ENCODE data around the gene ZHX3. TPM values are rescaled to one million over a fixed set of nuclear protein-coding genes. Genes with fewer than 3 reads are reported as not detected.

ZHX3 gene
- polyA plus RNA-seq, 3 donors = 0.58 to 3.2 (median 1.1) TPM

- H3K9ac ChIP-seq (ENCODE audit: insufficient read depth, low read length, poor library complexity, severe bottlenecking) = no peak overlapping the region
- H2AFZ ChIP-seq (ENCODE audit: insufficient read depth, low read depth, low read length, poor library complexity, severe bottlenecking) = no peak overlapping the region
- H3K79me2 ChIP-seq (ENCODE audit: insufficient read depth, low read length) = no peaks in the 10 kb centered on the region
- no peak overlapping the region for H3K27ac ChIP-seq (ENCODE audit: low read depth in 1 of 2, low read length in 2 of 2)
- no peak overlapping the region for H3K4me3 ChIP-seq (replicated peaks in 1 of 3; ENCODE audit: low read depth in 2 of 3, low read length in 3 of 3)
- H3K36me3 ChIP-seq (replicated peaks in 1 of 2; ENCODE audit: control insufficient read depth in 1 of 2, insufficient read depth in 2 of 2, low read length in 2 of 2) = peaks cover 0 to 7% of the 10 kb centered on the region in 2 donors
- H3K4me2 ChIP-seq (replicated peaks; ENCODE audit: extremely low read depth, low read length, poor library complexity, severe bottlenecking) = no peak overlapping the region
- Mint-ChIP-seq H3K27me3 (ENCODE audit: low read depth in 3 of 3) (peaks cover 0 to 9% (median 7%) of the 10 kb centered on the region in 3 donors), H3K9me3 (no peaks in the 10 kb centered on the region), H3K36me3 (peaks cover 12 to 35% of the 10 kb centered on the region in 2 donors), H3K4me3 (no peak overlapping the region), H3K27ac (no peak overlapping the region), H3K4me1 (no peaks in the 10 kb centered on the region)
- no peaks in the 10 kb centered on the region for H3K4me1 ChIP-seq (ENCODE audit: control insufficient read depth in 1 of 2, insufficient read depth in 2 of 2, low read length in 2 of 2)
- intact Hi-C loops (cut with micrococcal nuclease) = no loop called here
- 94% methylated on average over 4 of the region's 10 CpGs for WGBS (ENCODE audit: insufficient coverage)
- no peaks in the 10 kb centered on the region for H4K20me1 ChIP-seq (ENCODE audit: insufficient read depth, low read length)
- no peaks in the 10 kb centered on the region for H3K9me3 ChIP-seq (replicated peaks in 1 of 2; ENCODE audit: control insufficient read depth in 1 of 2, insufficient read depth in 1 of 2, low read length in 2 of 2)
- no peaks in the 10 kb centered on the region for H3K27me3 ChIP-seq (ENCODE audit: control insufficient read depth in 2 of 2, insufficient read depth in 2 of 2, low read length in 2 of 2)
- no peak for DNase-seq
- TF ChIP-seq, protein P1, sequence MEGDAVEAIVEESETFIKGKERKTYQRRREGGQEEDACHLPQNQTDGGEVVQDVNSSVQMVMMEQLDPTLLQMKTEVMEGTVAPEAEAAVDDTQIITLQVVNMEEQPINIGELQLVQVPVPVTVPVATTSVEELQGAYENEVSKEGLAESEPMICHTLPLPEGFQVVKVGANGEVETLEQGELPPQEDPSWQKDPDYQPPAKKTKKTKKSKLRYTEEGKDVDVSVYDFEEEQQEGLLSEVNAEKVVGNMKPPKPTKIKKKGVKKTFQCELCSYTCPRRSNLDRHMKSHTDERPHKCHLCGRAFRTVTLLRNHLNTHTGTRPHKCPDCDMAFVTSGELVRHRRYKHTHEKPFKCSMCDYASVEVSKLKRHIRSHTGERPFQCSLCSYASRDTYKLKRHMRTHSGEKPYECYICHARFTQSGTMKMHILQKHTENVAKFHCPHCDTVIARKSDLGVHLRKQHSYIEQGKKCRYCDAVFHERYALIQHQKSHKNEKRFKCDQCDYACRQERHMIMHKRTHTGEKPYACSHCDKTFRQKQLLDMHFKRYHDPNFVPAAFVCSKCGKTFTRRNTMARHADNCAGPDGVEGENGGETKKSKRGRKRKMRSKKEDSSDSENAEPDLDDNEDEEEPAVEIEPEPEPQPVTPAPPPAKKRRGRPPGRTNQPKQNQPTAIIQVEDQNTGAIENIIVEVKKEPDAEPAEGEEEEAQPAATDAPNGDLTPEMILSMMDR (IDR thresholded peaks at IDR 0.05) = no peak
These were observed 135.0 kb downstream of the ZHX3 start for GRCh38 chr20:41182296-41183212.

DNA sequence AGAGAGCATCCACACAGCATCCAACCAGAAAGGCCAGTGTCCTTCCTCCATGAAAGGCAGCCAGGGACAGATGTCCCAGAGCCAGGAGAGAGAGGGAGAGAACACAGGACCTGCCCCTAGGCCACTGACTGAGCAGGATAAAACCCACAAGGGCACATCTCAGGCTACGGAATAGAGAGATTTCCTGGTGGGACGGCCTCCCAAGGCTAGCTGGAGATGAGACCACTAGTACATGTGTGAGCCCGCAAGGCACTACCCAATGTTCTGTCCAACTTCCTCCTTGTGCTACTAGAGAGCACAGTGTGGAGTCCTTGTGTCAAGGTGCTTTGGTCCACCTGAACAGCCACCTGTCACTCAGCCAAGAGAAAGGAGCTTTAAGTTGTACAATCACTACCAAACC, 136.0 kb downstream of the ZHX3 start:
- Histone ChIP-seq H3K27me3 (ENCODE audit: control insufficient read depth in 2 of 2, insufficient read depth in 2 of 2, low read length in 2 of 2) (no peaks in the 10 kb centered on the region), H3K36me3 (replicated peaks in 1 of 2; ENCODE audit: control insufficient read depth in 1 of 2, insufficient read depth in 2 of 2, low read length in 2 of 2) (peaks cover 0 to 7% of the 10 kb centered on the region in 2 donors), H4K20me1 (ENCODE audit: insufficient read depth, low read length) (no peaks in the 10 kb centered on the region), H3K79me2 (ENCODE audit: insufficient read depth, low read length) (no peaks in the 10 kb centered on the region), H3K4me2 (replicated peaks; ENCODE audit: extremely low read depth, low read length, poor library complexity, severe bottlenecking) (no peak overlapping the region), H3K4me1 (ENCODE audit: control insufficient read depth in 1 of 2, insufficient read depth in 2 of 2, low read length in 2 of 2) (no peaks in the 10 kb centered on the region), H3K4me3 (replicated peaks in 1 of 3; ENCODE audit: low read depth in 2 of 3, low read length in 3 of 3) (no peak overlapping the region), H2AFZ (ENCODE audit: insufficient read depth, low read depth, low read length, poor library complexity, severe bottlenecking) (no peak overlapping the region), H3K9ac (ENCODE audit: insufficient read depth, low read length, poor library complexity, severe bottlenecking) (no peak overlapping the region), H3K27ac (ENCODE audit: low read depth in 1 of 2, low read length in 2 of 2) (no peak overlapping the region), H3K9me3 (replicated peaks in 1 of 2; ENCODE audit: control insufficient read depth in 1 of 2, insufficient read depth in 1 of 2, low read length in 2 of 2) (no peaks in the 10 kb centered on the region)
- no peak for DNase-seq
- intact Hi-C loops (cut with micrococcal nuclease) = no loop called here
- TF ChIP-seq, protein P1 (IDR thresholded peaks at IDR 0.05) = no peak
- peaks cover 12 to 36% of the 10 kb centered on the region in 2 donors for H3K36me3 Mint-ChIP-seq
- no peak overlapping the region for H3K4me3 Mint-ChIP-seq
- no peaks in the 10 kb centered on the region for H3K4me1 Mint-ChIP-seq
- H3K27ac Mint-ChIP-seq = no peak overlapping the region
- peaks cover 0 to 15% (median 6%) of the 10 kb centered on the region in 3 donors for H3K27me3 Mint-ChIP-seq (ENCODE audit: low read depth in 3 of 3)
- H3K9me3 Mint-ChIP-seq = no peaks in the 10 kb centered on the region
- WGBS (ENCODE audit: insufficient coverage) = no CpG with 5 or more reads among the region's 3 CpGs

Measured in CD14-positive monocyte (primary cell).